GM12878 (cell line): ENCODE results near the gene PRKN. TPM values are rescaled to one million over a fixed set of nuclear protein-coding genes. Genes with fewer than 3 reads are reported as not detected.

Experiments used
- ATAC-seq: fragments of 200-7000 bp; cut with Tn5 transposase; 3 replicates; pipeline ENCODE4 v1.9.1; 2020; ENCODE audit warnings: mild to moderate bottlenecking, moderate library complexity
- BruUV-seq: library from RNA; stranded (reverse); fragments of 400-500 nt; replicated peaks from 2 replicates; lab custom pipeline; 2021; lab: Mats Ljungman, UMichigan
- CTCF ChIA-PET: fragments of 300-600 bp; sonication (Branson Sonifier 250); formaldehyde crosslinking; extraction: SDS; loops from one replicate; lab custom pipeline; 2021; ENCODE audit warnings: inconsistent platforms; lab: Yijun Ruan, JAX
- POLR2A ChIA-PET: fragments of 350-600 bp; formaldehyde crosslinking; extraction: SDS; loops from one replicate; lab custom pipeline; 2021; ENCODE audit warnings: inconsistent platforms; lab: Charles Lee
- RAD21 ChIA-PET: fragments of 300-600 bp; sonication (Branson Sonifier 250); formaldehyde crosslinking; loops from one replicate; lab custom pipeline; 2023; ENCODE audit warnings: antibody characterized with exemption; ENCODE audit not compliant: unreplicated experiment; lab: Charles Lee
- SMC1A ChIA-PET: fragments of 300-600 bp; sonication (Branson Sonifier 250); formaldehyde crosslinking; loops from one replicate; lab custom pipeline; 2023; ENCODE audit not compliant: unreplicated experiment, uncharacterized antibody; lab: Charles Lee
- DNase-seq: peaks from one replicate; pipeline ENCODE4 v3.0.0-alpha.2; 2011; ENCODE audit warnings: low read depth, low spot score
- FAIRE-seq: peaks from 3 replicates; lab custom pipeline; 2011; peaks lifted over from hg19 to GRCh38; lab: Jason Lieb, UNC
- H2AFZ ChIP-seq: 2 replicates; pipeline ENCODE4 v1.6.0; 2011; ENCODE audit warnings: low read depth, low read length, control low read depth; ENCODE audit not compliant: control insufficient read depth
- H3K27ac ChIP-seq: 2 replicates; pipeline ENCODE4 v1.5.1; 2011; ENCODE audit warnings: control low read depth; ENCODE audit not compliant: control insufficient read depth, insufficient read depth
- H3K27me3 ChIP-seq, 2 experiments: replicated peaks in 1 of 2; 2 replicates each; pipeline versions ENCODE4 v1.6.0 to v1.6.1; 2011; ENCODE audit warnings: low read length in 1 of 2; ENCODE audit not compliant: control insufficient read depth in 2 of 2, insufficient read depth in 2 of 2
- H3K36me3 ChIP-seq, 2 experiments: 2 replicates each; pipeline ENCODE4 v1.5.1; 2011; ENCODE audit warnings: low read length in 1 of 2; ENCODE audit not compliant: control insufficient read depth in 2 of 2, insufficient read depth in 2 of 2
- H3K4me1 ChIP-seq: 2 replicates; pipeline ENCODE4 v1.6.1; 2011; ENCODE audit warnings: mild to moderate bottlenecking, low read length, moderate library complexity, mixed read lengths; ENCODE audit not compliant: control insufficient read depth, insufficient read depth
- H3K4me2 ChIP-seq: 2 replicates; pipeline ENCODE4 v1.6.0; 2011; ENCODE audit warnings: control low read depth; ENCODE audit not compliant: control insufficient read depth, insufficient read depth
- H3K4me3 ChIP-seq: fragments of 200-600 bp; sonication (generic); 2 replicates; pipeline ENCODE4 v1.5.1; 2016
- H3K79me2 ChIP-seq: 2 replicates; pipeline ENCODE4 v1.6.0; 2011; ENCODE audit warnings: low read length; ENCODE audit not compliant: control insufficient read depth, insufficient read depth
- H3K9ac ChIP-seq: 2 replicates; pipeline ENCODE4 v1.8.0; 2011; ENCODE audit warnings: low read length, control low read depth, mixed read lengths; ENCODE audit not compliant: control insufficient read depth, insufficient read depth
- H3K9me3 ChIP-seq: replicated peaks from 3 replicates; pipeline ENCODE4 v1.5.1; 2011; ENCODE audit warnings: mild to moderate bottlenecking, low read length; ENCODE audit not compliant: control insufficient read depth, insufficient read depth
- H4K20me1 ChIP-seq: 2 replicates; pipeline ENCODE4 v1.6.0; 2011; ENCODE audit not compliant: control insufficient read depth, insufficient read depth
- CTCF ChIP-seq, 3 experiments: IDR thresholded peaks in 2 of 3; conservative IDR thresholded peaks in 1 of 3; 2 replicates each; pipeline ENCODE4 v1.5.1; 2011; ENCODE audit warnings: low read depth in 3 of 3, low read length in 3 of 3, mild to moderate bottlenecking in 3 of 3, control low read depth in 2 of 3, moderate library complexity in 2 of 3, inconsistent platforms in 1 of 3, mixed read lengths in 1 of 3; ENCODE audit not compliant: control insufficient read depth in 2 of 3, insufficient read depth in 1 of 3; ENCODE audit errors: extremely low read depth in 1 of 3
- CUX1 ChIP-seq: IDR thresholded peaks from 2 replicates; pipeline ENCODE4 v1.6.1; 2012; ENCODE audit warnings: improper control_type of control experiment, low read depth, low read length; ENCODE audit not compliant: insufficient replicate concordance
- EP300 ChIP-seq, 2 experiments: fragments of 150-350 bp in 1 of 2; IDR thresholded peaks; 2 replicates each; pipeline ENCODE4 v1.6.1; 2011 to 2012; ENCODE audit warnings: low read depth in 2 of 2, low read length in 2 of 2, borderline replicate concordance in 1 of 2, improper control_type of control experiment in 1 of 2, inconsistent platforms in 1 of 2; ENCODE audit not compliant: control insufficient read depth in 1 of 2
- FOS ChIP-seq: IDR thresholded peaks from 3 replicates; pipeline ENCODE4 v1.6.1; 2011; ENCODE audit warnings: borderline replicate concordance; ENCODE audit not compliant: insufficient read length; ENCODE audit errors: extremely low read depth
- FOXK2 ChIP-seq: fragments of 450-650 bp; IDR thresholded peaks from 2 replicates; pipeline ENCODE4 v1.6.1; 2017; ENCODE audit warnings: mild to moderate bottlenecking, moderate library complexity
- HDGF ChIP-seq: fragments of 450-650 bp; IDR thresholded peaks from 2 replicates; pipeline ENCODE4 v1.6.1; 2016; ENCODE audit warnings: antibody characterized with exemption
- JUNB ChIP-seq: IDR thresholded peaks from 2 replicates; pipeline ENCODE4 v1.6.1; 2016; ENCODE audit warnings: antibody characterized with exemption, mild to moderate bottlenecking
- NBN ChIP-seq: fragments of 450-650 bp; IDR thresholded peaks from 2 replicates; pipeline ENCODE4 v1.6.1; 2016
- PKNOX1 ChIP-seq: fragments of 450-650 bp; IDR thresholded peaks from 2 replicates; pipeline ENCODE4 v1.6.1; 2016; ENCODE audit warnings: mild to moderate bottlenecking
- POLR2AphosphoS5 ChIP-seq: IDR thresholded peaks from 2 replicates; pipeline ENCODE4 v1.6.1; 2011; ENCODE audit warnings: mild to moderate bottlenecking, low read length, inconsistent platforms
- ZNF207 ChIP-seq: fragments of 450-650 bp; IDR thresholded peaks from 2 replicates; pipeline ENCODE4 v1.6.1; 2014; ENCODE audit warnings: antibody characterized with exemption, mild to moderate bottlenecking, borderline replicate concordance
- WGBS: methylation state at CpG from one replicate; pipeline ENCODE4 v1.1.6; 2016; ENCODE audit warnings: low lambda C conversion rate; ENCODE audit not compliant: insufficient replicate concordance, insufficient coverage; ENCODE audit errors: missing lambda C conversion rate; 5-methylcytosine and 5-hydroxymethylcytosine counted together
- in situ Hi-C: fragments of 300-500 bp; cut with MboI; formaldehyde crosslinking; loops from 9 replicates; pipeline ENCODE4 v1.14.3; 2018; ENCODE audit warnings: mixed read lengths
- intact Hi-C: fragments of 100-400 bp; cut with micrococcal nuclease; formaldehyde crosslinking; loops from one replicate; pipeline ENCODE4 v1.14.2; 2022; ENCODE audit not compliant: unreplicated experiment
- polyA plus RNA-seq, 11 experiments: library from polyadenylated mRNA; depleted of rRNA in 4 of 11; unstranded in 6 of 11; stranded (reverse) in 5 of 11; fragments of >200 nt; fragmentation: Nextera tagmentation in 4 of 11; fragmentation: Illumina TruSeq in 1 of 11; extraction: Ambion mirVana in 4 of 11; extraction: Trizol in 1 of 11; gene quantifications; 1 replicate in 1 of 11; 2 replicates in 10 of 11; pipeline versions ENCODE4 v1.2.1 to v1.2.3, GENCODE V29; 2011 to 2016; ENCODE audit warnings: inconsistent platforms in 2 of 11, missing spikeins in 2 of 11, low read depth in 1 of 11
- total RNA-seq, 4 experiments: library from RNA; depleted of rRNA in 3 of 4; stranded (reverse); fragments of >200 nt in 3 of 4; fragmentation: Illumina TruSeq in 1 of 4; extraction: Trizol in 1 of 4; gene quantifications; 2 replicates each; pipeline versions ENCODE4 v1.2.1 to v1.2.3, GENCODE V29; 2013 to 2021
- TF ChIP-seq, protein P1 (sequence below): fragments of 450-650 bp; IDR thresholded peaks from 2 replicates; pipeline ENCODE4 v1.6.1; 2014; ENCODE audit warnings: mild to moderate bottlenecking

Gene PRKN
- total and polyA plus RNA-seq, 10 of the 15 experiments (the other 5 are each of a cell fraction or from before 2014, with no cell fraction given): 0.06 to 0.09 TPM; not detected in 8

- ChIA-PET CTCF (no interaction called here), POLR2A (no interaction called here), RAD21 (no interaction called here), SMC1A (interaction anchor here (0.6 kb wide), 1 partner anchor 233 kb away, joined by 3 read pairs; no protein-coding TSS in a partner anchor)
- Histone ChIP-seq H3K36me3 (no peaks in the 10 kb centered on the region), H3K27ac (no peak overlapping the region), H3K4me2 (no peak overlapping the region), H3K9ac (no peak overlapping the region), H3K27me3 (no peaks in the 10 kb centered on the region), H3K4me1 (no peaks in the 10 kb centered on the region), H2AFZ (no peak overlapping the region), H4K20me1 (no peaks in the 10 kb centered on the region), H3K9me3 (no peaks in the 10 kb centered on the region), H3K79me2 (no peaks in the 10 kb centered on the region), H3K4me3 (no peak overlapping the region)
- ATAC-seq (no peak), DNase-seq (no peak), FAIRE-seq (no peak)
- no TSS peak for BruUV-seq
- in situ Hi-C loops (no loop called here), intact Hi-C loops (no loop called here)
- TF ChIP-seq POLR2AphosphoS5 (no peak), FOS (no peak), JUNB (no peak), ZNF207 (no peak), CUX1 (no peak), PKNOX1 (no peak), HDGF (no peak), EP300 (IDR thresholded peaks at IDR 0.05; ENCODE audit: borderline replicate concordance in 1 of 2, control insufficient read depth in 1 of 2, low read depth in 2 of 2, low read length in 2 of 2) (no peak), NBN (no peak), CTCF (IDR thresholded peaks at IDR 0.05 in 2 of 3, conservative IDR thresholded peaks at IDR 0.05 in 1 of 3; ENCODE audit: control insufficient read depth in 2 of 3, extremely low read depth in 1 of 3, insufficient read depth in 1 of 3, low read depth in 3 of 3, low read length in 3 of 3) (no peak), FOXK2 (no peak)
- TF ChIP-seq, protein P1, sequence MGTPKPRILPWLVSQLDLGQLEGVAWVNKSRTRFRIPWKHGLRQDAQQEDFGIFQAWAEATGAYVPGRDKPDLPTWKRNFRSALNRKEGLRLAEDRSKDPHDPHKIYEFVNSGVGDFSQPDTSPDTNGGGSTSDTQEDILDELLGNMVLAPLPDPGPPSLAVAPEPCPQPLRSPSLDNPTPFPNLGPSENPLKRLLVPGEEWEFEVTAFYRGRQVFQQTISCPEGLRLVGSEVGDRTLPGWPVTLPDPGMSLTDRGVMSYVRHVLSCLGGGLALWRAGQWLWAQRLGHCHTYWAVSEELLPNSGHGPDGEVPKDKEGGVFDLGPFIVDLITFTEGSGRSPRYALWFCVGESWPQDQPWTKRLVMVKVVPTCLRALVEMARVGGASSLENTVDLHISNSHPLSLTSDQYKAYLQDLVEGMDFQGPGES: no peak
- 56% methylated on average over 6 of the region's 6 CpGs for WGBS
Observed at GRCh38 chr6:161961796-161962195, 765.8 kb downstream of the PRKN start.
